K562 (cell line): Measurements from ENCODE around the gene OTOGL.

ENCODE experiments used
- CTCF ChIP-seq, 3 experiments: IDR thresholded peaks in 2 of 3; conservative IDR thresholded peaks in 1 of 3; 2 replicates each; pipeline ENCODE4 v1.5.1; 2011 to 2012; ENCODE audit warnings: low read length in 3 of 3, mild to moderate bottlenecking in 3 of 3, control low read depth in 2 of 3, improper control_type of control experiment in 1 of 3, inconsistent platforms in 1 of 3, low read depth in 1 of 3, mixed read lengths in 1 of 3, moderate library complexity in 1 of 3; ENCODE audit not compliant: insufficient read depth in 2 of 3
- SMAD3 ChIP-seq: fragments of 450-650 bp; formaldehyde crosslinking; conservative IDR thresholded peaks from 2 replicates; pipeline ENCODE4 v1.4.0; 2020; ENCODE audit warnings: mild to moderate bottlenecking
- SMC3 ChIP-seq: conservative IDR thresholded peaks from 2 replicates; pipeline ENCODE4 v1.6.1; 2011; ENCODE audit warnings: low read depth, low read length, improper control_type of control experiment; ENCODE audit not compliant: insufficient read depth
- SPI1 ChIP-seq: IDR thresholded peaks from 2 replicates; pipeline ENCODE4 v1.6.1; 2011; ENCODE audit warnings: low read depth, low read length, control low read depth, borderline replicate concordance
- TF ChIP-seq, protein P1 (sequence below): conservative IDR thresholded peaks from 2 replicates; pipeline ENCODE4 v1.6.1; 2011; ENCODE audit warnings: low read depth, mild to moderate bottlenecking, low read length; ENCODE audit not compliant: control insufficient read depth
- TF ChIP-seq, protein P2 (sequence below): sonication (generic); formaldehyde crosslinking; IDR thresholded peaks from 2 replicates; pipeline ENCODE4 v1.8.1; 2023; ENCODE audit warnings: mild to moderate bottlenecking, missing genetic modification reagents

GRCh38 chr12:80373666-80374065 lies 274.3 kb downstream of the OTOGL start:
- no peak for TF ChIP-seq CTCF (IDR thresholded peaks at IDR 0.05 in 2 of 3, conservative IDR thresholded peaks at IDR 0.05 in 1 of 3; ENCODE audit: insufficient read depth in 2 of 3, low read depth in 1 of 3, low read length in 3 of 3)
- TF ChIP-seq, protein P1, sequence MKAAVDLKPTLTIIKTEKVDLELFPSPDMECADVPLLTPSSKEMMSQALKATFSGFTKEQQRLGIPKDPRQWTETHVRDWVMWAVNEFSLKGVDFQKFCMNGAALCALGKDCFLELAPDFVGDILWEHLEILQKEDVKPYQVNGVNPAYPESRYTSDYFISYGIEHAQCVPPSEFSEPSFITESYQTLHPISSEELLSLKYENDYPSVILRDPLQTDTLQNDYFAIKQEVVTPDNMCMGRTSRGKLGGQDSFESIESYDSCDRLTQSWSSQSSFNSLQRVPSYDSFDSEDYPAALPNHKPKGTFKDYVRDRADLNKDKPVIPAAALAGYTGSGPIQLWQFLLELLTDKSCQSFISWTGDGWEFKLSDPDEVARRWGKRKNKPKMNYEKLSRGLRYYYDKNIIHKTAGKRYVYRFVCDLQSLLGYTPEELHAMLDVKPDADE, result no peak
- no peak for TF ChIP-seq SMC3
- TF ChIP-seq SPI1, result no peak
- TF ChIP-seq, protein P2, sequence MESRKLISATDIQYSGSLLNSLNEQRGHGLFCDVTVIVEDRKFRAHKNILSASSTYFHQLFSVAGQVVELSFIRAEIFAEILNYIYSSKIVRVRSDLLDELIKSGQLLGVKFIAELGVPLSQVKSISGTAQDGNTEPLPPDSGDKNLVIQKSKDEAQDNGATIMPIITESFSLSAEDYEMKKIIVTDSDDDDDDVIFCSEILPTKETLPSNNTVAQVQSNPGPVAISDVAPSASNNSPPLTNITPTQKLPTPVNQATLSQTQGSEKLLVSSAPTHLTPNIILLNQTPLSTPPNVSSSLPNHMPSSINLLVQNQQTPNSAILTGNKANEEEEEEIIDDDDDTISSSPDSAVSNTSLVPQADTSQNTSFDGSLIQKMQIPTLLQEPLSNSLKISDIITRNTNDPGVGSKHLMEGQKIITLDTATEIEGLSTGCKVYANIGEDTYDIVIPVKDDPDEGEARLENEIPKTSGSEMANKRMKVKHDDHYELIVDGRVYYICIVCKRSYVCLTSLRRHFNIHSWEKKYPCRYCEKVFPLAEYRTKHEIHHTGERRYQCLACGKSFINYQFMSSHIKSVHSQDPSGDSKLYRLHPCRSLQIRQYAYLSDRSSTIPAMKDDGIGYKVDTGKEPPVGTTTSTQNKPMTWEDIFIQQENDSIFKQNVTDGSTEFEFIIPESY (CRISPR knock-in tag), result no peak
- TF ChIP-seq SMAD3 (CRISPR knock-in tag), result no peak
